ENCODE results near the gene RPN2.

DNA sequence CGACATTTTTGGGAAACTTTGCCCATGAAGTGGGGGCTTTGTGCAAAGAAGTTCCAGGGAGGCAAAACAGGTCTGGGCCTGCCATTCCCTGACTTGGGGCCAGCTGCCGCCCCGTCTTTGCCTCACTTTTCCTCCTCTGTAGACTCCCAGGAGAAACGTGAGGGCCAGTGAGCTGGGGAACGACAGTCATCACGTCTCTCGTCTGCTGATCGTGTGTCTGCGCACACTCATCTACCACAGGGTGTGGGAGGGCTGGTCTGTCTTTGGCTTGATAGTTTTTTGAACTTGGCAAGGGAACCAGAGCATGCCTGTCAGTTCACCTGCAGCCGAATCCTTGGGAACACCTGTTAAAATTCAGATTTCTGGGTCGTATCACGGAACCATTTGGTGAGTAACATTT is 74.0 kb downstream of the RPN2 start:
- TF ChIP-seq, protein P1, sequence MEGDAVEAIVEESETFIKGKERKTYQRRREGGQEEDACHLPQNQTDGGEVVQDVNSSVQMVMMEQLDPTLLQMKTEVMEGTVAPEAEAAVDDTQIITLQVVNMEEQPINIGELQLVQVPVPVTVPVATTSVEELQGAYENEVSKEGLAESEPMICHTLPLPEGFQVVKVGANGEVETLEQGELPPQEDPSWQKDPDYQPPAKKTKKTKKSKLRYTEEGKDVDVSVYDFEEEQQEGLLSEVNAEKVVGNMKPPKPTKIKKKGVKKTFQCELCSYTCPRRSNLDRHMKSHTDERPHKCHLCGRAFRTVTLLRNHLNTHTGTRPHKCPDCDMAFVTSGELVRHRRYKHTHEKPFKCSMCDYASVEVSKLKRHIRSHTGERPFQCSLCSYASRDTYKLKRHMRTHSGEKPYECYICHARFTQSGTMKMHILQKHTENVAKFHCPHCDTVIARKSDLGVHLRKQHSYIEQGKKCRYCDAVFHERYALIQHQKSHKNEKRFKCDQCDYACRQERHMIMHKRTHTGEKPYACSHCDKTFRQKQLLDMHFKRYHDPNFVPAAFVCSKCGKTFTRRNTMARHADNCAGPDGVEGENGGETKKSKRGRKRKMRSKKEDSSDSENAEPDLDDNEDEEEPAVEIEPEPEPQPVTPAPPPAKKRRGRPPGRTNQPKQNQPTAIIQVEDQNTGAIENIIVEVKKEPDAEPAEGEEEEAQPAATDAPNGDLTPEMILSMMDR (IDR thresholded peaks at IDR 0.05), result no peak
- TF ChIP-seq EZH2 (IDR thresholded peaks at IDR 0.05; ENCODE audit: borderline replicate concordance, insufficient read depth, low read depth, low read length, poor library complexity, severe bottlenecking), result no peak

Data from B cell (primary cell).